ENCODE results near the gene SGTA. TPM values are rescaled to one million over a fixed set of nuclear protein-coding genes. Genes with fewer than 3 reads are reported as not detected.

Gene SGTA
- polyA plus RNA-seq, 3 donors = 21.6 to 35.4 (median 22.0) TPM

- Histone ChIP-seq H3K79me2 (ENCODE audit: insufficient read depth, low read length) (peaks cover 38% of the 10 kb centered on the region), H3K36me3 (replicated peaks in 1 of 2; ENCODE audit: control insufficient read depth in 1 of 2, insufficient read depth in 2 of 2, low read length in 2 of 2) (peaks cover 52 to 63% of the 10 kb centered on the region in 2 donors)
- no peak for DNase-seq
Observed at GRCh38 chr19:2768365-2769132, 14.5 kb downstream of the SGTA start.

DNA sequence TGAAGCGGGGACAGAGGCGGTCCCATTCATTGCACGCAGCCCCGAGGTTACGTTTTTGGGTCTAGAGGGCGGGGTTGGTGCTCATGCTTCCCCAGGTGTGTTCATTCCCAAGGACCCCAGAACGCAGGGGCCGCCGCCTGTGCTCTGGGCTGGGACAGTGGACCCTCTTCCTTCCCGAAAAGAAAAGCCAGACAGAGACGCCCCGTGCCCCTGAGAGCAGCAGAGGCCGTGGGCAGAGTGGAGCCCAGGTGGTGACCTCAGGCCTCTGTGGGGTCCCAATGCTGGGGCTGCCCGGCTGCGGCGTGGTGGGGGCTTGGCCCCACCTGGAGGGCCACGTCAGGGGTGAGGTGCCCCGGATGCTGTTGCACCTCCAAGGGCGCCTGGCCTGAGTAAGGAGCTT, 15.4 kb downstream of the SGTA start:
- Histone ChIP-seq H4K20me1 (ENCODE audit: insufficient read depth, low read length) (peaks cover 41% of the 10 kb centered on the region), H2AFZ (ENCODE audit: insufficient read depth, low read depth, low read length, poor library complexity, severe bottlenecking) (no peak overlapping the region), H3K4me1 (ENCODE audit: control insufficient read depth in 1 of 2, insufficient read depth in 2 of 2, low read length in 2 of 2) (peaks cover 14 to 15% of the 10 kb centered on the region in 2 donors), H3K27ac (ENCODE audit: low read depth in 1 of 2, low read length in 2 of 2) (no peak overlapping the region), H3K9ac (ENCODE audit: insufficient read depth, low read length, poor library complexity, severe bottlenecking) (no peak overlapping the region), H3K36me3 (replicated peaks in 1 of 2; ENCODE audit: control insufficient read depth in 1 of 2, insufficient read depth in 2 of 2, low read length in 2 of 2) (peaks cover 60 to 72% of the 10 kb centered on the region in 2 donors), H3K27me3 (ENCODE audit: control insufficient read depth in 2 of 2, insufficient read depth in 2 of 2, low read length in 2 of 2) (no peaks in the 10 kb centered on the region), H3K9me3 (replicated peaks in 1 of 2; ENCODE audit: control insufficient read depth in 1 of 2, insufficient read depth in 1 of 2, low read length in 2 of 2) (no peaks in the 10 kb centered on the region), H3K79me2 (ENCODE audit: insufficient read depth, low read length) (peaks cover 37% of the 10 kb centered on the region), H3K4me2 (replicated peaks; ENCODE audit: extremely low read depth, low read length, poor library complexity, severe bottlenecking) (no peak overlapping the region), H3K4me3 (replicated peaks in 1 of 3; ENCODE audit: low read depth in 2 of 3, low read length in 3 of 3) (no peak overlapping the region)
- Mint-ChIP-seq H3K9me3 (peaks cover 0 to 2% (median 0%) of the 10 kb centered on the region in 7 donors), H3K27me3 (ENCODE audit: low read depth in 3 of 3) (no peaks in the 10 kb centered on the region), H3K4me1 (peaks cover 12% of the 10 kb centered on the region), H3K4me3 (no peak overlapping the region), H3K27ac (no peak overlapping the region), H3K36me3 (peaks cover 34 to 60% of the 10 kb centered on the region in 2 donors)
- 96% methylated on average over 17 of the region's 19 CpGs for WGBS (ENCODE audit: insufficient coverage)
- no peak for DNase-seq
- intact Hi-C loops (cut with micrococcal nuclease) = no loop called here
- TF ChIP-seq, protein P1, sequence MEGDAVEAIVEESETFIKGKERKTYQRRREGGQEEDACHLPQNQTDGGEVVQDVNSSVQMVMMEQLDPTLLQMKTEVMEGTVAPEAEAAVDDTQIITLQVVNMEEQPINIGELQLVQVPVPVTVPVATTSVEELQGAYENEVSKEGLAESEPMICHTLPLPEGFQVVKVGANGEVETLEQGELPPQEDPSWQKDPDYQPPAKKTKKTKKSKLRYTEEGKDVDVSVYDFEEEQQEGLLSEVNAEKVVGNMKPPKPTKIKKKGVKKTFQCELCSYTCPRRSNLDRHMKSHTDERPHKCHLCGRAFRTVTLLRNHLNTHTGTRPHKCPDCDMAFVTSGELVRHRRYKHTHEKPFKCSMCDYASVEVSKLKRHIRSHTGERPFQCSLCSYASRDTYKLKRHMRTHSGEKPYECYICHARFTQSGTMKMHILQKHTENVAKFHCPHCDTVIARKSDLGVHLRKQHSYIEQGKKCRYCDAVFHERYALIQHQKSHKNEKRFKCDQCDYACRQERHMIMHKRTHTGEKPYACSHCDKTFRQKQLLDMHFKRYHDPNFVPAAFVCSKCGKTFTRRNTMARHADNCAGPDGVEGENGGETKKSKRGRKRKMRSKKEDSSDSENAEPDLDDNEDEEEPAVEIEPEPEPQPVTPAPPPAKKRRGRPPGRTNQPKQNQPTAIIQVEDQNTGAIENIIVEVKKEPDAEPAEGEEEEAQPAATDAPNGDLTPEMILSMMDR (IDR thresholded peaks at IDR 0.05) = no peak

More at GRCh38 chr19:2768365-2769132, 14.5 kb downstream of the SGTA start:
- H3K27ac Mint-ChIP-seq = peak overlapping the region in 1 of 7 donors; percentile 68
- no peak overlapping the region for H3K4me3 ChIP-seq (replicated peaks in 1 of 3; ENCODE audit: low read depth in 2 of 3, low read length in 3 of 3)
- peaks cover 12% of the 10 kb centered on the region for H3K4me1 Mint-ChIP-seq
- H3K36me3 Mint-ChIP-seq = peaks cover 27 to 51% of the 10 kb centered on the region in 2 donors
- H3K4me3 Mint-ChIP-seq = no peak overlapping the region
- no peak overlapping the region for H3K27ac ChIP-seq (ENCODE audit: low read depth in 1 of 2, low read length in 2 of 2)
- peaks cover 14 to 15% of the 10 kb centered on the region in 2 donors for H3K4me1 ChIP-seq (ENCODE audit: control insufficient read depth in 1 of 2, insufficient read depth in 2 of 2, low read length in 2 of 2)
- peaks cover 41% of the 10 kb centered on the region for H4K20me1 ChIP-seq (ENCODE audit: insufficient read depth, low read length)
- H3K27me3 ChIP-seq (ENCODE audit: control insufficient read depth in 2 of 2, insufficient read depth in 2 of 2, low read length in 2 of 2) = no peaks in the 10 kb centered on the region
- no peaks in the 10 kb centered on the region for H3K9me3 ChIP-seq (replicated peaks in 1 of 2; ENCODE audit: control insufficient read depth in 1 of 2, insufficient read depth in 1 of 2, low read length in 2 of 2)
- H3K4me2 ChIP-seq (replicated peaks; ENCODE audit: extremely low read depth, low read length, poor library complexity, severe bottlenecking) = no peak overlapping the region
- H3K9me3 Mint-ChIP-seq = peaks cover 0 to 2% (median 0%) of the 10 kb centered on the region in 7 donors
- H3K27me3 Mint-ChIP-seq (ENCODE audit: low read depth in 3 of 3) = no peaks in the 10 kb centered on the region
- 94% methylated on average over 28 of the region's 29 CpGs for WGBS (ENCODE audit: insufficient coverage)
- H3K9ac ChIP-seq (ENCODE audit: insufficient read depth, low read length, poor library complexity, severe bottlenecking) = no peak overlapping the region
- TF ChIP-seq, protein P1 (IDR thresholded peaks at IDR 0.05) = no peak
- no peak overlapping the region for H2AFZ ChIP-seq (ENCODE audit: insufficient read depth, low read depth, low read length, poor library complexity, severe bottlenecking)
- intact Hi-C loops (cut with micrococcal nuclease) = no loop called here
